ENCODE results near the gene SLC26A2. TPM values are rescaled to one million over a fixed set of nuclear protein-coding genes. Genes with fewer than 3 reads are reported as not detected.

The SLC26A2 gene
- total and polyA plus RNA-seq, 2 of the 8 experiments (the other 6 are each of a cell fraction or from before 2014, with no cell fraction given) = 3.7 to 11.4 TPM

- Histone ChIP-seq H3K27ac (ENCODE audit: low read depth, low read length) (no peak overlapping the region), H2BK5ac (ENCODE audit: low read depth, low read length) (no peak overlapping the region), H3K18ac (ENCODE audit: extremely low read depth, low read length) (no peak overlapping the region), H3K4ac (replicated peaks; ENCODE audit: insufficient read length, low read depth, low read length) (no peak overlapping the region), H3K4me1 (replicated peaks in 1 of 4; ENCODE audit: control insufficient read depth in 3 of 4, insufficient read depth in 4 of 4, low read length in 3 of 4) (peaks cover 0 to 4% (median 2%) of the 10 kb centered on the region in 4 experiments; a peak in 4 of 7 replicates), H3K9ac (replicated peaks in 1 of 4; ENCODE audit: extremely low read depth in 1 of 4, low read depth in 3 of 4, low read length in 3 of 4) (peak overlapping the region in 1 of 4 experiments; percentile 59; a peak in 1 of 7 replicates), H2BK120ac (replicated peaks; ENCODE audit: low read depth, low read length) (no peak overlapping the region), H3K4me3 (ENCODE audit: extremely low read depth in 1 of 4, insufficient read depth in 2 of 4, low read depth in 3 of 4, low read length in 4 of 4) (peak overlapping the region; percentile 54 to 92 (median 89)), H2AFZ (ENCODE audit: low read length) (no peak overlapping the region), H4K20me1 (replicated peaks in 1 of 2; ENCODE audit: control insufficient read depth in 1 of 2, insufficient read depth in 2 of 2, low read length in 2 of 2) (peaks cover 3 to 18% of the 10 kb centered on the region in 2 experiments), H3K27me3 (replicated peaks in 1 of 4; ENCODE audit: control insufficient read depth in 3 of 4, extremely low read depth in 1 of 4, insufficient read depth in 3 of 4, low read length in 3 of 4) (no peaks in the 10 kb centered on the region), H3K79me1 (ENCODE audit: low read depth, low read length) (peaks cover 5% of the 10 kb centered on the region; the same call in 1 of the 2 replicates), H2BK20ac (ENCODE audit: low read length) (no peak overlapping the region), H3K14ac (ENCODE audit: insufficient read length) (no peak overlapping the region), H3K23me2 (ENCODE audit: low read depth, low read length) (peaks cover 14% of the 10 kb centered on the region), H3K9me3 (ENCODE audit: insufficient read depth in 2 of 2, low read depth in 1 of 2, low read length in 1 of 2) (no peaks in the 10 kb centered on the region), H3K36me3 (ENCODE audit: control insufficient read depth in 2 of 4, insufficient read depth in 4 of 4, low read length in 3 of 4) (peaks cover 0 to 17% (median 4%) of the 10 kb centered on the region in 4 experiments; a peak in 4 of 8 replicates), H4K8ac (ENCODE audit: extremely low read depth, insufficient read depth, low read length) (no peak overlapping the region), H3K79me2 (ENCODE audit: control insufficient read depth in 1 of 2, insufficient read depth in 2 of 2, low read length in 2 of 2) (peaks cover 5 to 40% of the 10 kb centered on the region in 2 experiments), H2BK12ac (ENCODE audit: low read depth, low read length) (no peak overlapping the region), H3K23ac (ENCODE audit: insufficient read length) (no peak overlapping the region), H2AK5ac (ENCODE audit: low read depth, low read length) (no peak overlapping the region), H2BK15ac (ENCODE audit: low read length) (no peak overlapping the region), H3K56ac (replicated peaks; ENCODE audit: insufficient read length, low read depth, low read length) (no peak overlapping the region), H3K4me2 (ENCODE audit: insufficient read depth in 1 of 2, low read depth in 2 of 2, low read length in 2 of 2) (peak overlapping the region; percentile 92 to 94), H4K5ac (ENCODE audit: insufficient read length, low read depth, low read length) (no peak overlapping the region), H4K91ac (replicated peaks; ENCODE audit: insufficient read length, low read length) (no peak overlapping the region)
- FAIRE-seq = peak; percentile 66
- no peak for DNase-seq (ENCODE audit: low read depth in 1 of 2, low spot score in 2 of 2)
- WGBS, 2 experiments (ENCODE audit: extremely low coverage in 1 of 2, insufficient coverage in 1 of 2, insufficient read length in 1 of 2, insufficient replicate concordance in 2 of 2, low coverage in 1 of 2, low lambda C conversion rate in 2 of 2, missing lambda C conversion rate in 1 of 2) = 26% methylated on average over 8 of the region's 8 CpGs; no CpG with 5 or more reads in 1 of the 2 experiments
- peak; percentile 27 to 30; a peak in 3 of 4 replicates for TF ChIP-seq RAD21 (IDR thresholded peaks at IDR 0.05 in 1 of 2, conservative IDR thresholded peaks at IDR 0.05 in 1 of 2; ENCODE audit: low read depth in 2 of 2, low read length in 2 of 2)
- no peak for TF ChIP-seq EZH2 (IDR thresholded peaks at IDR 0.05; ENCODE audit: low read depth, low read length, severe bottlenecking)
- no peak for TF ChIP-seq CREB1 (IDR thresholded peaks at IDR 0.05)
- peak; percentile 45 to 62 (median 49) for TF ChIP-seq CTCF (IDR thresholded peaks at IDR 0.05; ENCODE audit: control extremely low read depth in 1 of 3, insufficient read depth in 1 of 3, low read depth in 1 of 3, low read length in 3 of 3)
- TF ChIP-seq MAX (IDR thresholded peaks at IDR 0.05) = no peak
- TF ChIP-seq POLR2AphosphoS5 (IDR thresholded peaks at IDR 0.05; ENCODE audit: low read depth, low read length) = peak; percentile 70
- 0 out of 2 replicates have a peak, but pooled peaks have one; percentile 9 for TF ChIP-seq SP1 (IDR thresholded peaks at IDR 0.05; ENCODE audit: low read depth, low read length)
- CTCF ChIA-PET (ENCODE audit: partially characterized antibody) = interaction anchor here (0.8 to 4.7 kb wide), 8 partner anchors 11 to 164 kb away, joined by 3 to 20 read pairs (median 4); no protein-coding TSS in a partner anchor
- POLR2A ChIA-PET (ENCODE audit: partially characterized antibody) = interaction anchor here (0.7 to 1.4 kb wide), 2 partner anchors 9 to 43 kb away, joined by 3 to 4 read pairs; no protein-coding TSS in a partner anchor
Observed at GRCh38 chr5:150001660-150002486, 41.3 kb downstream of the SLC26A2 start.
